GM19193 (cell line): ENCODE results near the gene LAPTM5.

Experiments used
- POLR2A ChIP-seq: IDR thresholded peaks from 4 replicates; pipeline ENCODE4 v1.6.1; 2011; ENCODE audit not compliant: insufficient read depth, insufficient read length; ENCODE audit errors: extremely low read depth

LAPTM5 gene

DNA sequence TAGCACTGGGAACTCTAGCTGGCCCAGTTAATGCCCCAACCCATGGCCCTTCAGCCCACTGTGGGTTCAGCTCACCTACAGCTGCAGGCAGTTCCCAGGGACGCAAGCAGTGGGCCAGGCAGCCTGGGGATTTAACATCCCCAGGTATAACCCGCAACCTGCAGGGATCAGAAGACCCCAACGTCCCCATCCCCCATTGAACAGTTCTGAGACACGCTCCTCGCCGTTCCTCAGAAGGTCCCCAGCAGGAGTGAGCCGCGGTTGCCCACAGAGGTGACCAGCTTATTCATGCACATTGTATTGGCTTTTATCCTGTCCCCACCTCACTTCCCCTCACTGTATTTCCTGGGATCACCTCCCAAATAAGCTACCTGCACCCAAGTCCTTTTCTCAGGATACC, 29.2 kb downstream of the LAPTM5 start:
- TF ChIP-seq POLR2A, result no peak

DNA sequence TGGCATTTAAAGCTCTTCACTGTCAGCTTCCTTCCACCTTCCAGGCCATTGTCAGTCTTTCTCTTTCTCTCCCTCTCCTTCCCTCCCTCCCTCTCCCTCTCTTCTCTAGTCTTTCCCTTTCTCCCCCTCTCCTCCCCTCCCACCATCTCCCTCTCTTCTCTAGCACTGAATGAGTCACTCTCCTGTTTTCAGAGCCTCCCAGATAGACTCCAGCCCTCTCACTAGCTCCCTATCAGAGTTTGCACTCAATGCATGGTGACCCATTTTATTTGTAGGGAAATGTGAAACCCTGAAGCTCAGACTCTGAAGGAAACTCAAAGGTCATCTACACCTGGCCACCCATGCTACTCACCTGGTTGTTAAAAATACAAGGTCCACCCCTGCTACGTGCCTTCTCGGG, 29.8 kb downstream of the LAPTM5 start:
- no peak for TF ChIP-seq POLR2A

DNA sequence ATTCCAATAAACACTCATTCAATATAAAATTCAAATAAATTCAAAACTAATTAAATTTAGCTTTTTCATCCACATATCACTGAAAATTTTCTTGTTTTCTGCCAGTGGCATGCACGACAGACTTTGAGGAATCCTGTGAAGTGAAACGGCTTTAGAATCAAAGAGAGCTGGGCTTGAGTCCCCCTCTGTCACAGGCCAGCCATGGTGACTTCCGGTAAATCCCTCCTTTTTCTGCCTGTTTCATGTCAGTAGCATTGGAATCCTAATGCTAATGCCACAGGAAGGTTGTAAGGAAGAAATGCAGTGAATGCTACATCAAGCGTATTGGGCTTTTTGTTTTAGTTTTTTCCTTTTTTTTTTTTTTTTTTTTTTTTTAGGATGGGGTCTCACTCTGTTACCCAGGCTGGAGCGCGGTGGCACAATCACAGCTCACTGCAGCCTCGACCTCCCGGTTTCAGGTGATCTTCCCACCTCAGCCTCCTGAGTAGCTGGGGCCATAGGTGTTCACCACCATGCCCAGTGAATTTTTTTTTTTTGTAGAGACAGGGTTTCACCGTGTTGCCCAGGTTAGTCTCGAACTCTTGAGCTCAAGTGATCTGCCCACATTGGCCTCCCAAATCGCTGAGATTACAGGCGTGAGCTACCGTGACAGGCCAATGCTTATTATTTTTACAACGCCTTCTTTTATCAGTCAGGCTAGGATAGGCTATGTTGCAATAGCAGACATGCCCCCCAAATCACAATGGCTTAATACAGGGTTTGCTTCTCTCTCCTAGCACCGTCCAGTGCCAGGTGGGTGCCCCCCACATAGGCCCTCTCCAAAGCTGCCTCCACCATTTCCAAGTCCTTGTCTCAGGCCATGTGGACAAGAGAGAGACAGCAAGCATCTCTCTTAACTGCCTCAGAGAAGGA, 30.5 kb downstream of the LAPTM5 start:
- no peak for TF ChIP-seq POLR2A

DNA sequence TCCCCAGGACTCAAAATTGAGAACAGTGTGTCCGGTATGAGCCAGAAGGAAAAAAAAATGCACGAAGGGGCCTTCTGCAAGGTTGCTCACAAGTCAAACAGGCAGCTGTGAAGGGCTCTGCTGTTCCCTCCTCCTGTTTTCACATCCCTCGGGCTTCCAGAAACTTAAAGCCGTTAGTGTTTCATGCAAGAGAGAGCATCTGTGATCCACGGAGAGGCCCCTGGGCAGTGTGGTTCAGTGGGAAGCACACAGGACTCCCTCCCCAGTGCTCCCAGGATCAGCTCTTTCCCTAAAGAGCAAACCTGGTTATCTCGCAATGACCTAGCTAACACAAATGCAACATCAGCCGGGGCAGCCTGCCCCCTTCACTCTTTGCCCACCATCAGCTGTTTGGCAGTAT, 31.3 kb downstream of the LAPTM5 start:
- no peak for TF ChIP-seq POLR2A

DNA sequence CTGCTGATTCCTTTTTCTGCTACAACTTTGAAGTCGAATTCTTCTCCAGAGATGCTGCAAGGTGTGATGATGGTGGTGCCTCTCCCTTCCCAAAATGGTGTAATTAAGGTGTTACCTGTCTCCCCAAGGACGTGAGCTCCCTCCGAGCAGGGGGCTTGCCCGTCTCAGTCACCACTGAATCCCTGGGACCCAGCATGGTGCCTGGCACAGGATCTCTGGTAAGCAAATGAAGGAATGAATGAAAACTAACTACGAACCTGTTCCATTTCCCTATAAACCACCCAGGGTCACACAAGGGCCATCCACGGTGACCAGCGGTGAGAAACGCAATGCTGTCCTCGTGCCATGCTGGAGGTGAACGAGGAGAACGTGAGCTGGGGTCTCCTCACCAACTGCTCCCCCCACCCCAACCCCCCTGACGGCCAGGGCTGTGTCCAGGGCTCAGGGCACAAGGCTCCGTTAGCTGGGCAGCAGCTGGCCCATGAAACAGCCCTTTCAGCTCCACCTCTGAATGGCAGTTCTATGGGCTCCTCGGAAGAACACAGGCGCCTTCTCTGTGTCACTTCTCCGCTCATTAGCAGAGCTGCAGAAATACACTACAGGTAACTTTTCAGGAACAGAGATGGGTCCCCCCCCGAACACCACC, 32.0 kb downstream of the LAPTM5 start:
- TF ChIP-seq POLR2A, result no peak

DNA sequence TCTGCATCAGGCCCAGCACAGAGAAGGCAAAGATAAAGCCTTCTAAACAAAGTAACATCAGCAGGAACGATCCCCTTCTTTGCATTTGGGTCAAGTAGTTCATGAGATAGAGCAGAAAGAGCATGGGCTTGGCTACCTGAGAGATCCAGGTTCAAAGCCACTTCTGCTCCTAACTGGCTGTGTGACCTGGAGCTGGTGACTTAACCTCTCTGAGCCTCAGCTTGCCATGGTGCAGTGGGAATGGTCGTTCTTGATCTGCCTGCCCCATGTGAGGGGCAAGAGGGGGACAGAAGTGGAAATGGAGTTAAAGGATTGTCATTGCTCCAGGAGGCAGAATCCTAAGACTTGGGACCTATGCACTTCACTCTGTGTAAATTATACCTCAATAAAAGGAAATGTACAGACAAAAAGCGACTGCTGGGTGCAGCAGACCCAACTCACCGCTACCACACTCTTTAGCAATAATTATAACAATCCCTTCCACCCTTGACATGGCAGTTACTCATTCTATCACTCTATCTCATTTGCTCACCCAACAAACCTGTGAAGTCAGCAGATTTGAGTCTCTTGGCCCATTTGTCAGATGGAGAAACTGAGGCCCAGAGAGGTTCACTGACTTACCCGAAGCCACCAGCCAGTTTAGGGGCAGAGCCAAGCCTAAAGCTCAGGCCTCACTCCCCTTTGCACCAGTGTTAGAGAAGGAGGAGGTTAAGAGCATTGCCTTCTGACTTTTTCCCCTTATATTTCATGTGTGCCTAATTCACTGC, 32.7 kb downstream of the LAPTM5 start:
- TF ChIP-seq POLR2A, result no peak

DNA sequence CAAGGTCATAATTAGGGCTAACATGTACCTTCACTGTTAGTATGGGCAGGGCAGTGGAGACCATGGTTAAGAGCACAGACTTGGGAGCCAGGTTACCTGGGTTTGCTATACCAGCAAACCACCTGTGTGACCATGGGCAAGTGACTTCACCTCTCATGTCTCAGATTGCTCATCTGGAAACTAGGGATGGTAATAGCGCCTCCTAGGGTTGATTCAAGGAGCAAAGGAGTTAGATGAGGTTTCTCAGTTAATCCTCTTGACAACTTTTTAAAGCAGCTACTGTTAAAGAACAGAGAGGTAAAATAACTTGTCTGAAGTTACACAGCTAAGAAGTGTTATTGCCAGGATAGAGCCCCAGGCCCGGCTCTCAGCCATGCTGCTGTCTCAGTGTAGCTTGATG, 33.4 kb downstream of the LAPTM5 start:
- no peak for TF ChIP-seq POLR2A

DNA sequence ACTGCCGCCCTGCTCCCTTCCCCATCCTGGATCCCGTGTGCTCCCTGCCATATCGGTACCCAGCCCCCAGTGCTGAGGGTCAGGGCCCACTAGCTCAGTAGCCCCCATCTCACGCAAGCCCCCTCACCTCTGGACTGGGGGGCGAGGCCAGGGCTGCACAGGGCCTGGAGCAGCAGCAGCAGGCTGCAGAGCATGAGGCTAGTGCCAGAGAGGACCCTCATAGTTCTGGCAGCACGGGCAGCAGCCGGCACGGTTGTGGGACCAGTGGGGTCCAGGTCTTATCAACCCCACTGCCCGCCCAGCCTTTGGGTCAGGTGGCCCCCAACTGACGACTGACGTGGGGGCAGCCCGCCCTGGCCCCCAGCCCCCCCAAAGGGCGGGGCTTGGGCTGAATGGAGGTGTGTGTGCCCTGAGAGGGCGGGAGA, 34.2 kb downstream of the LAPTM5 start, which contains the start of gene MATN1:
Gene MATN1, minus strand, starts transcription at position 255 of the 425 bp plus-strand sequence. Its CDS starts 34 bp downstream, at position 221.
- TF ChIP-seq POLR2A, result no peak

DNA sequence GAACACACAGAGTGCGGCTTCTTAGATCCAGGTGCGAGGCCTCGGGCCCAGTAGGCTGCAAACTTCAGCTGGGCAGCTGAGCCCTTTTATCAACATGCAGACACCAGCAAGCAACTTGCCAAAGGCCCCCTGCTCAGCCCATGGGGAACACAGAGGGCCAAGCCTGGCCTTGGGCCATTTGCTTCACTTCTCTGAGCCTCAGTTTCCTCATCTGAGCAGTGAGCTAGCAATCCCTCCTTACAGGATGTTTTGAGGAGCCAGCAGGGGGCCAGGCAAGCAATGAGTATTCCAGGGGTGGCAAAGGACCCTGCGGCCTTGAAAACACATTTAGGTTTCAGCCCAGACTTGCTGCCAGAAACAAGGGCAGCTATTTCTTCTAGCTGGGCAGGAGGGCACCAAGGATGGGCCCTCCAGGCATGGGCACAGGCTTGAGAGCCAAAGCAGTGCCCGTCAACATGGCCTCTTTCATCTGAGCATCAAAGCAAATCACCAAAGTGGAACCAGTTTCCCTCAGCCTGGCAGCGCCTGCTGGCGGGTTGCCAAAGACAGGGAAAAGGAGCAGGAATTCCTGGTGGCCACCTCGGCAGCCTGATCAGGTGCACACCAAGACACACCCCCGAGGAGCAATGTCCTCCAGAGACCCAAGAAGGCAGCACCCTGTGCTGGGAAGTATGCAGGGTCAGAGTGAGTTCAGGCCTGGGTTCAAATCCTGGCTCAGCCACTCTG, 35.6 kb downstream of the LAPTM5 start:
- TF ChIP-seq POLR2A, result no peak

DNA sequence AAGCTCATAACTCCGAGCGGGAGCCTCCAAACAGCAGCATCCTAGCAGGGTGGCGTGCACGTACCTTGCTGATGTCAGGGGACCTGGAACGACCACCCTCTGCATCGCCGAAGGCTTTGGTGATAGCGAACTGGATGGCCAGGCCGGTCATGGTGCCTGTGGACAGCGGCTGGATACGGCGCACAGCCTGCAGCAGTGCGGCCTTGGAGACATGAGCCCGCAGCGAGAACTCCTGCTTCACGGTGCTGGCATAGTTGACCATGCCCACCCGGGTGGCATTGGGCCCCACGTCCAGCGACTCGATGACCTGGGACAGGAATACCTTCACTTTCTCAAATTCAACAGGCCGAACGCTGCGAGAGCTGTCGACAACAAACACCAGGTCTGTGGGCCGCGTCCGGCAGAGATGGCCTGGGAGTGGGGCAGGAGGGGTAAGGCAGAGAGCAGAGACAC, 36.2 kb downstream of the LAPTM5 start:
- no peak for TF ChIP-seq POLR2A

DNA sequence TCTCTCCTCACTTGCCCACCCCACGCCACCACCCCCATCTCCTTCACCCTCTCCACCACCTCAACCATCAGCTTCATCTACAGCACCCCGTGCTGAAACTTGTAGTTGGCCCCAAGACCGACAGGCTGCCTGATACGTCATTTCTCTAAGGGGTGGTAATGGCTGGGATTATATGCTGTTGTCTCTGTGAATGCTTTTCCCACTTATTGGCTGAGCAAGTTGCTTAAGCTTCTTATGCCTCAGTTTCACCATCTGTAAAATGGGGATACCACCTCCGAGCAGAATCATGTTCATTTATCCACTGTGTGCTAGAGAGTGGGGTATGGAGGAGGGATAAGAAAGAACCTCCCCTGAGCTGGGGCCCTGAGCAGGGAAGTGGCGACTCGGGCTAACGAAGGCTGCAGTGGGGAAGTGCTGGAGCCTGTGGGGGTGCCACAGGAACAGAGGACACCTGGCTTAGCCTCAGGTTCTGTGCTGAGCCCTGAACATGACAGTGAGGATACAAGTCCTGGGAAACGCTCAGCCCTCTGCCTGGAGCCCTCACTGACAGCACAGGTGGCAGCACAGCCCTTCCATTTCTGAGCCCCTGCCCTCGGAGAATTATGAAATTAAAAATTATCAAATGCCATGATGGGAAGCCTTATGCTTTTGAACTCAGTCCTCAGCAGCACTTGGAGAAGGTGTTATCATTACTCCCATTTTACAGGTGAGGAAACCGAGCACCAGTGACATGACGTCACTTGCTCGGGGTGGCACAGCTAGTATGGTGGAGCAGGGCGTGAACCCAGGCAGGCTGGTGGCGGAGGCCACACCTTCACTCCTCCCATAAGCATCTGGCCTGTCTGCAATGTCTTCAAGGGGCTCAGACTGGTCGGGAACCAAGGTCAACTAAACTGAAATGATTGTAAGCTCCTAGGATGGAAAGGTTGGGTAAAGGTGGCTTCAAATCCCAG, 37.0 kb downstream of the LAPTM5 start:
- no peak for TF ChIP-seq POLR2A

DNA sequence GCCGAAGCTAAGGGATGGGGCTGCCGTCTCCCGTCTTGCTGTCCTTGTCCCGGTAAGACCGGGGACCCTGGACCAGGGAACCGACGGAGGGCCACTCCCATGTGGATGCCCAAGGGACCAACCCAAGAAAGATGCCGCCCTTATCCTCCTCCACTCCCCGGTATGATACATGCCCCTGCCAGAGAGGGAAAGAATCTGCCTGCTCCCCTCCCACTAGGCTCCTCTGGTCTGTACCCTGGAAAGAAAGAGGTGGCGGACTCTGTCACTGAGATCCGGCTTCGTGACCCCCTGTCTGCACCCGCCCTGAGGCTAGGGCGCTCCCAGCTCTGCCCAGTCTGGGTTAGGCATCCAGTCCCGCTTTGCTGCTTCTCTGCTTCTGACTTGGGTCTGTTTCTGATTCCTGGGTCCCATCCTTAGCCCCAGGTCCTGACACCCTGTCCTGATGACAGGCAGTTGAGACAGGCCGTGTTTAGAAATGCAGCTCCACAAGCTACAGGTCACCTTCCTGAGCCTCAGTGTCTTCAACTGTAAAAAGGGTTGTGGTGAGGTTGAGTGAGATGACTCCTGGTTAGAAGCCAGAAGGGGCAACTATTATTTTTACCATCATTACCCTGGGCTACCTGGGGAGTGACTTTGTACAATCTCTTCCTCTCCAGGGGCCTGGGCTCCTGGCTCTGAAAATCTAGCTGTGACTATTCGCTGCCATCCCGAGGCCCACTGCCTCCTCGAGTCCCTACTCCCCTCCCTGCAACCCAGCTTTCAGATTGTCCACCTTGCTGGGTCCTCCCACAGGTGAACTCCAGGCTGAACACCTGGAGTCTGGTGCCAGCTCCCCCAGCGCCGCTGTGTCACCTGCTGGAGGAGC, 37.9 kb downstream of the LAPTM5 start:
- no peak for TF ChIP-seq POLR2A
